Adrenal gland (tissue), 5 donors: Measurements from ENCODE around the gene SCAPER.
"Not testable (repeated sequence)": the region's sequence is repeated elsewhere in the genome, so short reads cannot be mapped to it uniquely, and the experiment has no call there.

Source experiments
- CTCF ChIP-seq, 6 experiments: fragments of 450-650 bp in 4 of 6; fragments of 200-600 bp in 2 of 6; sonication (generic) in 1 of 6; IDR thresholded peaks; 1 replicate in 5 of 6; 2 replicates in 1 of 6; pipeline versions ENCODE4 v1.5.1 to v1.8.0; 2016 to 2021; ENCODE audit warnings: antibody characterized with exemption in 6 of 6, mild to moderate bottlenecking in 2 of 6, moderate library complexity in 1 of 6
- POLR2A ChIP-seq, 2 donors: fragments of 450-650 bp; IDR thresholded peaks; one replicate each; pipeline ENCODE4 v1.6.1; 2017; ENCODE audit warnings: antibody characterized with exemption in 2 of 2, mild to moderate bottlenecking in 2 of 2, moderate library complexity in 1 of 2
- donor health status: DM: no; HTN: no; CAD: no.

GRCh38 chr15:76899176-76899930, 5.8 kb downstream of the SCAPER start:
- TF ChIP-seq CTCF, POLR2A (IDR thresholded peaks at IDR 0.05): not testable (repeated sequence)
